NB4 (cell line): ENCODE results near the gene SLC18A2.

Experiments
- MYC ChIP-seq: IDR thresholded peaks from 2 replicates; pipeline ENCODE4 v1.6.1; 2011; ENCODE audit warnings: low read depth, low read length
- POLR2A ChIP-seq: IDR thresholded peaks from 2 replicates; pipeline ENCODE4 v1.6.1; 2011; ENCODE audit warnings: mild to moderate bottlenecking; ENCODE audit not compliant: insufficient read length; ENCODE audit errors: extremely low read depth
- TF ChIP-seq, protein P1 (sequence below): IDR thresholded peaks from one replicate; pipeline ENCODE4 v1.5.1; 2012; ENCODE audit warnings: low read depth, low read length
- TF ChIP-seq, protein P2 (sequence below): IDR thresholded peaks from 2 replicates; pipeline ENCODE4 v1.6.1; 2011; ENCODE audit warnings: low read depth, low read length

DNA sequence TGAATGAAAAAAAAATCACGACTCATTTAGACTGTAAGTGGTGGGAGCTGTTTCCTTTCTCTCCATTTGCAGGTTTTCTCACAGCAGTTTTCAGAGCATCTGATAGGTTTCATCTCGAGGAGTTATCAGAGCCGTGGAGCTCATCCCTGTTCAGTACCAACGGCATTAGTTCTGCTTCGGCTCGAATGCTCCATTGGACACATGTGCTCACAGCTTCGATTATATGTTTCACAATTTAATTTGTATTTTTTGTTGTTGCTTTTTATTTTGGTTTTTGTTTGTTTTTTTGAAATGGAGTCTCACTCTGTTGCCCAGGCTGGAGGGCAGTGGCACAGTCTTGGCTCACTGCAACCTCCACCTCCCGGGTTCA is 1.5 kb downstream of the SLC18A2 start:
- TF ChIP-seq, protein P1, sequence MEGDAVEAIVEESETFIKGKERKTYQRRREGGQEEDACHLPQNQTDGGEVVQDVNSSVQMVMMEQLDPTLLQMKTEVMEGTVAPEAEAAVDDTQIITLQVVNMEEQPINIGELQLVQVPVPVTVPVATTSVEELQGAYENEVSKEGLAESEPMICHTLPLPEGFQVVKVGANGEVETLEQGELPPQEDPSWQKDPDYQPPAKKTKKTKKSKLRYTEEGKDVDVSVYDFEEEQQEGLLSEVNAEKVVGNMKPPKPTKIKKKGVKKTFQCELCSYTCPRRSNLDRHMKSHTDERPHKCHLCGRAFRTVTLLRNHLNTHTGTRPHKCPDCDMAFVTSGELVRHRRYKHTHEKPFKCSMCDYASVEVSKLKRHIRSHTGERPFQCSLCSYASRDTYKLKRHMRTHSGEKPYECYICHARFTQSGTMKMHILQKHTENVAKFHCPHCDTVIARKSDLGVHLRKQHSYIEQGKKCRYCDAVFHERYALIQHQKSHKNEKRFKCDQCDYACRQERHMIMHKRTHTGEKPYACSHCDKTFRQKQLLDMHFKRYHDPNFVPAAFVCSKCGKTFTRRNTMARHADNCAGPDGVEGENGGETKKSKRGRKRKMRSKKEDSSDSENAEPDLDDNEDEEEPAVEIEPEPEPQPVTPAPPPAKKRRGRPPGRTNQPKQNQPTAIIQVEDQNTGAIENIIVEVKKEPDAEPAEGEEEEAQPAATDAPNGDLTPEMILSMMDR = no peak
- TF ChIP-seq, protein P2, sequence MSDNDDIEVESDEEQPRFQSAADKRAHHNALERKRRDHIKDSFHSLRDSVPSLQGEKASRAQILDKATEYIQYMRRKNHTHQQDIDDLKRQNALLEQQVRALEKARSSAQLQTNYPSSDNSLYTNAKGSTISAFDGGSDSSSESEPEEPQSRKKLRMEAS = no peak
- TF ChIP-seq POLR2A = no peak
- TF ChIP-seq MYC = no peak
